Nucleus accumbens (tissue), 56 donors: ENCODE measurements around the gene AMOT.
"Not testable (repeated sequence)": the region's sequence is repeated elsewhere in the genome, so short reads cannot be mapped to it uniquely, and the experiment has no call there.

Experiments used
- DNase-seq, 56 donors: peaks; one replicate each; lab custom pipeline; 2025; lab: John Stamatoyannopoulos, UW

Gene AMOT, protein sequence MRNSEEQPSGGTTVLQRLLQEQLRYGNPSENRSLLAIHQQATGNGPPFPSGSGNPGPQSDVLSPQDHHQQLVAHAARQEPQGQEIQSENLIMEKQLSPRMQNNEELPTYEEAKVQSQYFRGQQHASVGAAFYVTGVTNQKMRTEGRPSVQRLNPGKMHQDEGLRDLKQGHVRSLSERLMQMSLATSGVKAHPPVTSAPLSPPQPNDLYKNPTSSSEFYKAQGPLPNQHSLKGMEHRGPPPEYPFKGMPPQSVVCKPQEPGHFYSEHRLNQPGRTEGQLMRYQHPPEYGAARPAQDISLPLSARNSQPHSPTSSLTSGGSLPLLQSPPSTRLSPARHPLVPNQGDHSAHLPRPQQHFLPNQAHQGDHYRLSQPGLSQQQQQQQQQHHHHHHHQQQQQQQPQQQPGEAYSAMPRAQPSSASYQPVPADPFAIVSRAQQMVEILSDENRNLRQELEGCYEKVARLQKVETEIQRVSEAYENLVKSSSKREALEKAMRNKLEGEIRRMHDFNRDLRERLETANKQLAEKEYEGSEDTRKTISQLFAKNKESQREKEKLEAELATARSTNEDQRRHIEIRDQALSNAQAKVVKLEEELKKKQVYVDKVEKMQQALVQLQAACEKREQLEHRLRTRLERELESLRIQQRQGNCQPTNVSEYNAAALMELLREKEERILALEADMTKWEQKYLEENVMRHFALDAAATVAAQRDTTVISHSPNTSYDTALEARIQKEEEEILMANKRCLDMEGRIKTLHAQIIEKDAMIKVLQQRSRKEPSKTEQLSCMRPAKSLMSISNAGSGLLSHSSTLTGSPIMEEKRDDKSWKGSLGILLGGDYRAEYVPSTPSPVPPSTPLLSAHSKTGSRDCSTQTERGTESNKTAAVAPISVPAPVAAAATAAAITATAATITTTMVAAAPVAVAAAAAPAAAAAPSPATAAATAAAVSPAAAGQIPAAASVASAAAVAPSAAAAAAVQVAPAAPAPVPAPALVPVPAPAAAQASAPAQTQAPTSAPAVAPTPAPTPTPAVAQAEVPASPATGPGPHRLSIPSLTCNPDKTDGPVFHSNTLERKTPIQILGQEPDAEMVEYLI

DNA sequence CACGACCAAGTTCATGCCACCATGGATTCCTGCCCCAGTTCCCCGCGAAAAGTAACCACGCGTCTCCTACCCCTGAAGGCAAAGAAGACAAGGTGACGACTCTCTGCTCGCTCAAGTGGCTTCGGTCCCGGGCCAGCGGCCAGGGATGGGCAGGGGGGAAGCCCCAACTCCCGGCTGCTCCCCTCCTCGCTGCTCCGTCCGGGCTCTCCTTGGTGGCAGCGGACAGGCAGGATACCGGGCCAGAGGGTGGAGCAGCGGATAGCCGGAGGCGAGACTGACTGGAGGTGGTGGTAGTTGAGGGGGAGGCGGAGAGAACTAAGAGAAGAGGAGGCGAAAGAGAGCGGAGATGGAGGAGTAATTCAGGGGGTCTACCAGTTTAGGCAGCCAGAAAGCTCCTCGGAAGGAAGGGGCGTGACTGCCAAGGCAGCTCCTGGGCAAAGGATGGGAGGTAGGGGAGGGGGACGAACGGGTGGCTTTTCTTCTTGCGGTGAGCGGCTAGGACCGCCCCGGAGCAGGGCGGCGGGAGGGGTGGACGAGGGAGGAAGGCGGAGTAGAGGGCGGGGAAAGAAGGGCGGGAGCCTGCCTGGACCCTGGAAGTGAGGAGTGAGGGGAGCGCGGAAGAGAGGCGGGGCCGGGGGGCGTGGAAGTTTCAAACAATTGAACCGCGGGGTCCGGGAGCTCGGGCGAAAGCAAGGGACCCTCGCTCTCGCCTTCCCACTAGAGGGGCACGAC lies at the start of gene AMOT:
Gene AMOT (minus strand): TSS at position 450 of the 732 bp plus-strand sequence. CDS start 17,705 bp downstream, outside the sequence.
- peak in 55 of 56 donors; percentile 15 to 84 (median 61) for DNase-seq

DNA sequence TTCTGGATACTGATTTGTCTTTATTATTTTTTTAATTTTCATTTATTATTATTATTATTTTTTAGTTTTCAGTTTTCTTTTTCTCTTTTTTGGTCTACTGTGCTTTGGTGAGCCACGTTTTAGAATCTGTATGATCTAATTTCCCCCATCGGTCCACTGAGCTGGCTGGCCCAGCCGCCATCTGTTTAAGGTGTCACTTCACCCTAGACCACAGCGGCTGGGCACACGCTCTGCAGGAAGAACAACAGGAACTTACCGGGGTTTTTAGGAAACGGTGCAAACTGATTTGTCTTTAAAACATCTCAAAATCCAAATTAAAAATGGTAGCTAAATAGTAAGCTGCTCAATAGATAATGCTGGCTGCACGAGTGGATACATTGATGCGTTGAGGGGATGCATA lies 48.8 kb upstream of the AMOT start:
- no peak for DNase-seq

DNA sequence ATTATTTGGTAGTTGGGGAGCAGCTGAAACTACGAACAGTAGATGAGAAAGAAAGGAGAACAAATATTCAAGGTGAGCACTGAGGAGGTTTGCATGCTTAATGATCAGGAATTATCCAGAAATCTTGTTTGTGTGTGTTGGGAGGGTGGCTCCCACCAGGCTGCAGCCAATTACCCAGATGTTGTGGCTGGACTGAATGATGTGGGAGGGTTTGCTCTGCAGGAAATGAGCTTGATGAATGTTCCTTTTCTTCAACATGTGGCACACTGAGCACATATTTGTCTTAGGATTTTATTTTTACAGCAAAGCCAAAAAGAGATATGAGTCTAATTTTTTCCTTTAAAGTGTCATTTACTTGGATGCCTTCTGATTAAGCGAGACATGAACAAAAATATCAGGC lies 48.3 kb upstream of the AMOT start:
- no peak for DNase-seq

DNA sequence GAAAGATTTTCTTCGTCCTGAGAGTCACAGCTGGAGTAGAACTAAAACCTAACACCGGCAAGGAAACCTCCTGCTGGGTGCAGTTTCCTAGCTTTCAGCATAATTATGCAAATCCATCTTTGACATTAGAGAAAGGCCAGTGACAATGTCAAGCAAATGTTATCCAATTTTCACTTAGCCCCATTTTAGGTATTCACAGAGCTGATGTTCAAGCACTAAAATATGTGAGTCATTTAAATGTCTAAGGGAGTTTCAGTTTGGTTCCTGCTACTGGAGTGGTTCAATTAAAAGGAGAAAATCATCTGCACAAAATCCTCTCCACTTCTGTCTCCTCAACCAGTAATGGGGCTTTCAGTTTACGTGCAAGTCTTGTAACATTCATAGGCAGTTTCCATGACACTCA lies 37.1 kb upstream of the AMOT start:
- no peak for DNase-seq

DNA sequence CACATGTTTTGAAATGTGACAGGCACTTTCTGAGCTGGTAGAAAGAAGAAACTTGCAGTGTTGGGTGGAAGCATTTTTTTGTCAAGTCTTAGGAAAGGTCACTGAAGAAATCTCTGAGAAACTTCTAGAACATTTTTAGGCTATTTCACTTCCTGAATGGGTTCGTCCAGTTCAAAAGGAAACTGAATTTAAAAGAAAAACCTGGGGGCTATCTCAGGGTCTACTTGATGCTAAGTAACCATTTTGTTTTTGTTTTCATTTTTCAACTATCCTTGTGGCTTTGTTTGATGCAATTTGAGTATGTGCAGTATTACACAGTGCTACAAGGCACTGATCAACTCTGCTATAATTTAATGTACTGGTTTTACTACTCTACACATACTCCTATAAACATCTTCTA lies 34.0 kb upstream of the AMOT start:
- DNase-seq = no peak

DNA sequence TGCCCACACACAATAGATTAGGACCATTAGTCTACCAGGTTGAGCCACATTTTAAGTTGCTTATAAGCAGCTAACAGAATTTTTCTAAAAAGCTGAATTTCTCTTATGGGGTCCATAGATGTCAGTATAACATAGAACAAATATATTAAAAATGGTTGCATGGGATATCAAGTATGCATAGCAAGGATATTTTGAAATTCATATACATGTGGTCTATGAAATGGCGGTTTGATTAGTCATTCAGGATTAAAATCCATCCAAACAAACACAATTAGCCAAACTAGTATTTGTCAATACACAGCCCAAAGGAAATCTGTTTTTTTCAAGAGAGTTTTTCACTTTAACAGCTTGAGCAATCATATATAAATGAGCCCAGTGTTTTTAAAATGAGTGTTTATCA lies 33.5 kb upstream of the AMOT start:
- DNase-seq = no peak

DNA sequence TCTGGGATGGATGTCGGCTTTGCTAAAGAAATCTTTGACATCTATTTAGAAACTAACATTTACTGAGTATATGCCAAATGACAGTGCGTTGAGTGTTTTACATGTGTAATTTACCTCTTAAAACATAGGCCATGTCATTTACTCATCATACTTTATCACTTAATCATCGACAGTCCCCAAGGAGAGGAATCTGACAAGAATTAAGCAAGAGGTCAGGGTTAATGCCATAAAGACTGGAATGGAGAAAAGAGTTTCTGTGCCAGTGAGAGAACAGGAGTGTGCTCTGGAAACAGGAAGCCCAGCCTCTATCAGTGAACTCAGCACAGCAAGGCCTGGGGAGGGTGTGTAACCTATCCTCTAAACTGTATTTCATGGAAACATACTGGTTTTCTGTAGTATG lies 28.0 kb upstream of the AMOT start:
- DNase-seq = no peak

DNA sequence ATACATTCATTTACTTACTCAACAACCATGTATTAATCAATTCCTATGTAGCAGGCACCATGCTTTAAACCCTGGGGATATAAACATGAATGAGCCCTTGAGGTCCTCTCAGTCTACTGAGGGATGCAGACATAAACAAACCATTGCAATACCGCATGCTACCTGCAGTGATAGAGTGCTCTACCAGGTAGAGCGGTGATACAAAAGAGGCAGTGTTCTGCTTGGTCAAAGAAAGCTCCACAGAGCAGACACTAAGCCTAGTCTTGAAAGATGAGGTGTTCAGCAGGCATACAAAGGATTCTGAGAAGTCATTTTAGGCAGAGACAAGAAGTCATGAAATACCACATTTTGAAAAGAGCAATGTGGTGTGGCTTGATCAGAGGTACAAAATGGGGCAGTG lies 26.9 kb upstream of the AMOT start:
- no peak for DNase-seq

DNA sequence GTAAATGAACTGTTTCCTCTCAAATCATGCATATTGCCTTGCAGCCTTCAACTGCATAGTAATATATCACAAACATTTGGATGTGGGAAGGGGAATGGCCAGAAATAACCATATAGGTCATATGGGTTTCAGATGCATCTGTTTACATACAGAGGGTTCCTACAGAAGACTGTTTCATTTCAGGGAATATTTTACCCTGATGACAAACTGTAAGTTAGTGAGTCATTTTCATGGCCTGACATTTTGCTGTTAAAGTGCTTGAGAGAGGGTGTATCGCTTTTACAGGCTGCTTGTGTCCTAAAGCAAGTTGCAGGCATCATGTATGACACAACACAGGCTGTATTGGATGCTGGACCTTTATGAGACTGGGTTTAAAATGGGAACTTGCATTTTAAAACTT lies 25.5 kb upstream of the AMOT start:
- DNase-seq = no peak

DNA sequence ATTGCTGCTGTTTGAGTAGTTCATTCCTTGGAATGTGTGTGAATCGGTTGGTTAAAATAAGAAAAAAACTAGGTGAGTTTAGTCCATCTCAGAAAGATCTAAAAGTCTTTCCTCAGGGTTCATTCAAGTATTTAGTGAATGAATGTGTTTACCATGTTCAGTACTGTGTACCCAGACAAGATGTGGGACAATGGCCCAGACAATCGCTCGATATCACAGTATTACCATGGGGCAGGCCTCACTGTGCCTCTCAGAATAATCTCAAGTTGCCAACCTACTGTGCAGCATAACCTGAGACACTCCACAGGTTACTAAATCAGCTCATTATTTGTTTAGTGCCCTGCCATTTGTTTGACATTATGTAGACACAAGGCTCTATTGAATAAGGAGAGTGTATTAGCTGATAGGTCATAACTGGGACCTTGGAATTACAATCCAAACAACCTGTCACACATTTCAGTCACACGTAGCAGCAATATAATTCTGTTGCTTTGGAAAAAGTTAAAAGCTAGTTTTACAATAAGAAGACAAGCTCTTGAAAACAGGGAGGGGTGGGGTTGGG lies 24.9 kb upstream of the AMOT start:
- DNase-seq = no peak

DNA sequence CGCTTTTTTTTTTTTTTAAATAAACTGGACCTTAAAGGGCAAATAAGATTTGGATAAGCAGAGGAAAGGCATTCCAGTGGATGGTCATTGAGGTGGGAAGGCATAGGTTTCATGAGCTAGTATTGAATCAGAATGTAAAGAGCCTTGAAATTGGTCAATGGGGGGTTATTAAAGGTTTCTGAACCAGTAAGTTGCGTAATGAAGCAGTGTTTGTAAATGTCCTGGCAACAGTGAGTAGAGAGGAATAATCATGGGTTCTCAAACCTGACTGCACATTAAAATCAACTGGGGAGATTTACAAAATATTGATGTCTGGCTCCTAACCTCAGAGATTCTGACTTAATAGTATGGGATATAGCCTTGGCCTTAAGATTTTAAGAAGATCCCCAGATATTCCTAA lies 23.2 kb upstream of the AMOT start:
- no peak for DNase-seq

DNA sequence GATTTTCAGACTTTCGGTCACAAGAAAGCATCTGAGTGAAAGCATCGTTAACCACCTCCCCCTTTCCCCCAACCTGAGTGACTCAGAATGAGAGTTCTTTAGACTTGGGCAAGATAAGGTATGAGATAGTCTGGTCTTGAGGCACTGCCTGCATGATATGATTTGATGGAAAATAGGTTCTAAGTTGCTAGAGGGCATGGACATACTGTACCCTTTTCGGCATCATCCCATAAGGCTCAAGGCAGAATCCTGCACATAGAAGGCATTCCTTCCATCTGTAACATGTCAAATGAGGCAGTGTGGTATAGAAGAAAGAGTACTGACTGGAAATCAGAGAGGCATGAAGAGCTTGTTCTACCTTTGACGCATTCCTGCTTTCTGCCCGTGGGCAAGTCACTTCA lies 16.8 kb upstream of the AMOT start:
- no peak for DNase-seq

DNA sequence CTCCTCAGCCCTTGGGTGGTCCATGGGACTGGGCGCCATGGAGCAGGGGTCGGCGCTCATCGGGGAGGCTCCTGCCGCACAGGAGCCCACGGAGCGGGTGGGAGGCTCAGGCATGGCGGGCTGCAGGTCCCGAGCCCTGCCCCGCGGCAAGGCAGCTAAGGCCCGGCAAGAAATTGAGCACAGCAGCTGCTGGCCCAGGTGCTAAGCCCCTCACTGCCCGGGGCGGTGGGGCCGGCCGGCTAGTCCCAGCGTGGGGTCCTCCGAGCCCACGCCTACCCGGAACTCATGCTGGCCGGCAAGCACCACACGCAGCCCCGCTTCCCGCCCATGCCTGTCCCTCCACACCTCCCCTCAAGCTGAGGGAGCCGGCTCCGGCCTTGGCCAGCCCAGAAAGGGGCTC lies 14.3 kb upstream of the AMOT start:
- DNase-seq = not testable (repeated sequence)

DNA sequence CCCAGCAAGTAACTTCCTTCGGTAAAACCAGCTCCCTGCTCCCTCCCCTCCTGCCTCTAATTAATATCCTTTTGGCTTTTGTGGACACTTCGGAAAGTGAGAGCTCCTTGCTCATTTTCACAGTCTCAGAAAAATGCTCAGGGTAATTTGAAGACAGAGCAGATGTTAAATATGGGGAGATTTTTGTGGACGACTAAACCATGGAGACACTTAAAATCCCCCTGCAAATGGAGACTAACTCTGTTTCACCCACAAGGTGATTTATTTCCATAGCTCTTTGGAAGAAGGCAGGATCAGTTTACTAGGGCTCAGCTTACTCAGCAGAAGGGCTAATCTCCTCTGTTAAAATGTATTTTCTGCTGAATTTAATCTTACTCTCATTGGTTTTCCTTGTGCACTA lies 12.2 kb upstream of the AMOT start:
- no peak for DNase-seq

DNA sequence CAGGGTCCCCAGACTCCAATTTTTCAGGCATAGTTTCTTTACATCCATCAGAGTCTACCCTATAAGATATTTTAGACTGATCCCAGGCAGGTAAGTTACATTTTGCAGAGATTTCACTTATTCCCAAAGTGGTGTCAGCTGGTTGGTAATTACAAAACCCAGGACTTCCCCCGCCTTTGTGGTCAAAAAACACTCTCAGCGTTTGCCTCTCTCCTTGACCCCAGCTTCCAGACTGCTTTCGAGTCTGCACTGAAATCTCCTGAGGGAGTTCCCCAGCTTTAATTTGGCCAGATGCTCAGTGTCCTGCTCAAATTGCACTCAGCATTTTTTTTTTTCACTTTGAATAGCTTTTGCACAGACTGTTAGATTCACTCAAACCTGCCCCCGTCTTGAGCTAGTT lies 11.2 kb upstream of the AMOT start:
- DNase-seq = peak in 1 of 56 donors; percentile 0

DNA sequence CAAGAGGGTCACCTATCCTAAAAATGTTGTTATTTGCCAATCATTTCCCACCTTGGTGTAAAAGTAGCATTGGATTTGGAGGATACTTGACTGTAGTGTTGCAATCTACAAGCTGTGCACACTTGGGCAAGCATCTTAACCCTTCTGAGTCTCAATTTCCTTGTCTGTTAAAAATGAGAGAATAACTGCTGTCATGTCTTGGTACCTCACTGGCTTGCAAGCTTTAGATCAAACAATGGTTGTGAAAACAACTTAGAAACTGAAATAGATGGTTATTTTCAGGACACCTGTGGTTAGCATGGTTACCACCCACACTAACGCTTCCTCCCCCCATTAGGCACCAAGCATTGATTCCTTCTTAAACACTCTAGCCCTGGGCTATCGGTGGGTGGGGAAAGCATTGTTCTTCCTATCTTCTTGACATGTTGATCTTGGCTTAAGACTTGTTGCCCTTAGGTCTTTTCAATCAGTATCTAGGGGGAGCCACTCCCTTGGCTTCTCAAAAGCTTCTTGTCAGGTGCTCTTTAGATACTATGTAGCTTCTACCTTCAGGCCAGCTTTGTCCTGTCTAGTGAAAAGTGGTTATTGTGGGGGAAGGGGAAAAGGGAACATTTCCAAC lies 10.6 kb upstream of the AMOT start:
- DNase-seq = no peak

DNA sequence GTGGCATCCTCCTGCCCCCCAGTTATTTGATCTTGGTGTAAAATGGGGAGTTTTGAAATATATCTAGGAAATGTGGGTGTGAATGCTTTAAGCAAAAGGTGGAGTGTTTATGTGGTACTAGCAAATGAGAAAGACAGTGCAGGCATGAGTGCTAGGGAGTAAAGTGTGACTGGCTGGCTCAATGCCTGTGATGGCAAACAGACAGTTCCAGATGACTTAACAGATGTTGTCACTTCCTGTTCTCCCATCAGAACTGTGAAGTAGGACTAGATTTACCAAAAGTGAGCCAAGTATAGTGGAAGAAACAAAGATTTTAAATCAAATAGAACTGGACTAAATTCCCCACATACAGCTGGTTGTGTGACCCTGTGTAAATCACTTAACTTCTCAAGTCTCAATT lies 8.4 kb upstream of the AMOT start:
- no peak for DNase-seq

DNA sequence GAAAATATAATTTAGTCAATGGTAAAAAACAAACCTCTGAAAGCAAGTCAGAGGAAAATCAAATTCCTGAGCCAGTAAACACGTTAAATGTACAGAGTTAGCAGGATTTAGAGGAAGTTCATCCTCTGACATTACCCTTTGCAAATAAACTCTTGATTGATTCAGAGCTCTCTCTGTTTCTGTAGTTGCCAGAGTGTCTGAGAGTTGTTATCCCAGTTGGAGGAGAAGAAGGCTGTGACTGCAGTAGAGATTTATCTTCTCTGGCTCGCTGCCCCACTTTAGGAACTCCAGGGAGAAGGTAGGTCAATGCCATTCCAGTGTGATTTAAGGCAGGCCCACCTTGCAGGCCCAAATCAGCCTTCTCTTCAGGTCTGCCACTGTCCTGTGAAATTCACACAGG lies 6.2 kb upstream of the AMOT start:
- DNase-seq = no peak

DNA sequence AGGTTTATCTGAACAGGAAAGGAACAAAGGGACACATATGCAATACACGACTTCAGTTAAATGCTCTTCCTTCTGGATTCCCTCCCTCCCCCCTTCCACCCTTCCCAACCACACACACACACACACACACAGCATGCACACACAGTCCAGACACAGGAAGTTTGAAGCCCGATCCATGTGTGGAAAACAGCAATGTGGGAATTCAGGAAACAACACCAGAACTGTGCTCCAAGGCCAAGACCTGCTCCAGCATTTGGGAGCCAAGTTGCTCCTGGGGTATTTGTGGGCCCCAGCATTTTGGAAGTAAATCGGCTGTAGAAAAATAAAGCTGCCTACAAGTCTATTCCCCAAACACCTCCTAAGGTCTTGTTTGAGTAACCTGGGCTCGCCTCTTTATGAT lies 5.6 kb upstream of the AMOT start:
- peak in 1 of 56 donors; percentile 0 for DNase-seq

DNA sequence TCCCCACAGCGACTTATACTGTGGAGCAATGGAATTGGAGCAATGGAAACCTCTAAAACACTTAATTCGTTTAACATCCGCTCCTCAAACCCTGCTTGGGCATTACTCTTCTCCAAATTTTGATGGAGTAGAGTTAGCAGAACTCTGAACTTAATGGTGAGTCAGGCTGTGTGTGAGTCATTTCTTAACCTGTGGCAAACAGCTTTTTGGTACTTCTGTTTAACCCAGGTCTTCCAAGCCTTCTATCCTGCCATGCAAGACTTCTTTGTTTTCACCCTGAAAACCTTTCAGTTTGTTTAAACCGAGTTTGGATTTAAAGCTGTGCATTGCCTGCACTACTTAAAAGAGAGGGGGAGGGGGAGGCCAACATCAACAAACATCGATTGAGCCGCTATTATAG lies 3.6 kb upstream of the AMOT start:
- DNase-seq = no peak
